D341Med (cell line): ENCODE data around the gene CEACAM1.
"Not testable (repeated sequence)": the region's sequence is repeated elsewhere in the genome, so short reads cannot be mapped to it uniquely, and the experiment has no call there.

ENCODE experiments used
- DNase-seq: peaks from one replicate; pipeline ENCODE4 v3.0.0; 2012; ENCODE audit warnings: low spot score

The CEACAM1 gene

DNA sequence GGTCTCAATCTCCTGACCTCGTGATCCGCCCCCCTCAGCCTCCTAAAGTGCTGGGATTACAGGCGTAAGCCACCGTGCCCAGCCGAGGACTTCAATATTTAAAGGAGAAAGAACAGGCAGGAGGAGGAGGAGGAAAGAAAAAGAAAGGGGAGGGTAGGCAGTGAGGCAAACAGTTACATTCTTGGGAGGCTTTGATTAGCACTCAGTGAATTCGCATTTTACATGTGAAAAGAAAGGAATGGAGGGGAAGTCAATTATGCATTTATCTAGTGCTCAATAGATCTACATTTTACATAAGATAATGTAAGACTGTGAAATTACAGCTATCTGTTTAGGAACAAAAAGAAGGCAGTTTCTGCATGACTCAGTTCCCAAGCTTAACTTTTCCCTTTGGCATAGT, 54.6 kb downstream of the CEACAM1 start:
- no peak for DNase-seq

DNA sequence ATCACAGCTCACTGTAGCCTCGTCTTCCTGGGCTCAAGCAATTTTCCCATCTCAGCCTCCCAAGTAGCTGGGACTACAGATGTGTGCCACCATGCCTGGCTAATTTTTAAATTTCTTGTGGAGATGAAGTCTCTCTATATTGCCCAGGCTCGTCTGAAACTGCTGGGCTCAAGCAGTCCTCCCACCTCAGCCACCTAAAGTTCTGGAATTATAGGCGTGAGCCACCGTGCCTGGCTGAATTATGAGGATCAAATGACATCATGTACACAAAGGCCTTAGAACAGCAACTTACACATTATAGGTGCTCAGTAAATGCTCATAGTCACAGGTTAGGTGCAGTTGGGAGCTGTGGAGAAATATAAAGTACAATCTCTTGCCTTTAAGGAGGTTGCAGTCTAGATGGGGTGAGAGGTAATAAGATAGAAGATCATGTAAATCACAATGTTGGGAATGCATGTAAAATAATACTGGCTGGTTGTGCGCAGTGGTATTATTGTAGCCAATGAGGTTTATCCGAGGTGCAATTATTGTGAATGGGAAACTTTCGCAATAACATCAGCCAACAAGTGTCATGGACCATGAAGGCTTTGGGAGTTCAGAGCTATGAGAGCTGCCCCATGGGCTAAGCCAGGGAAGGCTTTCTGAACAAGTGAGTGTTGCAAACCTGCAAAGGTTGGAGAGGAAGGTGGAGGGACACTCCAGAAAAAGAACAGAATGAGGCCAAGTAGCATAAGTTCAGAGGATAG, 55.7 kb downstream of the CEACAM1 start:
- DNase-seq, result no peak

DNA sequence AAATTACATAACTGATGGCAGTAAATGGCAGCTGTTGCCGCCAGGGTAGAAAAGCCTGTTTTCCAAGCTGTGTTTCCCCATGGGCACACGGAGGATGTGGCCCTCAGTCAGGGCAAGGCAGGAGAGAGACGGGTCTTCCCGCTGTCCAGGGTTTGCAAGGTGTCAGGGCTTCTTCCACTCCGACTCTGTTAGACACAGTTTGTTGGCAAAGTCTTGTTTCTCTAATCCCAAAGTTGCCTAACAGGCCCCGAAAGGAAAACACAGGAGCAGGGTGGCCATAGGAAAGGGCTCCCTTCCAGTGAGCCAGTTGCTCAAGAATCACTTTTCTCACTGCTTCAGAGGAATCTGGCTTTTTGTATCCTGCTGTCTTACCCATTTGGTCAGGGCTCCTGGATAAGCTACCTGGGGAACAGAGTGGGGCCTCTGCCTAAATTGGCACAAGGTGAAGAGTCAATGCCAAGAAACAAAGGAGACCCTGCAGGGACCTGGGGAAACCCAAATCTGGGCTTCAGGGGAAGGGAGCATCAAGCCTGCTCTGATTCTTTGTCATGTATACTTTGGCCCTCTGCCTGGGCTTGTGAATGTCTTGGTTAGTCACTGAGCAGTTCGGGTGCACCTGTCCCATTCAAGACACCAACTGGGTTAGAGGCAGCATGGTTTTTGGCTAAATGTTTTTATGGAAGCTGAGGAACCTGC, 56.6 kb downstream of the CEACAM1 start:
- no peak for DNase-seq

DNA sequence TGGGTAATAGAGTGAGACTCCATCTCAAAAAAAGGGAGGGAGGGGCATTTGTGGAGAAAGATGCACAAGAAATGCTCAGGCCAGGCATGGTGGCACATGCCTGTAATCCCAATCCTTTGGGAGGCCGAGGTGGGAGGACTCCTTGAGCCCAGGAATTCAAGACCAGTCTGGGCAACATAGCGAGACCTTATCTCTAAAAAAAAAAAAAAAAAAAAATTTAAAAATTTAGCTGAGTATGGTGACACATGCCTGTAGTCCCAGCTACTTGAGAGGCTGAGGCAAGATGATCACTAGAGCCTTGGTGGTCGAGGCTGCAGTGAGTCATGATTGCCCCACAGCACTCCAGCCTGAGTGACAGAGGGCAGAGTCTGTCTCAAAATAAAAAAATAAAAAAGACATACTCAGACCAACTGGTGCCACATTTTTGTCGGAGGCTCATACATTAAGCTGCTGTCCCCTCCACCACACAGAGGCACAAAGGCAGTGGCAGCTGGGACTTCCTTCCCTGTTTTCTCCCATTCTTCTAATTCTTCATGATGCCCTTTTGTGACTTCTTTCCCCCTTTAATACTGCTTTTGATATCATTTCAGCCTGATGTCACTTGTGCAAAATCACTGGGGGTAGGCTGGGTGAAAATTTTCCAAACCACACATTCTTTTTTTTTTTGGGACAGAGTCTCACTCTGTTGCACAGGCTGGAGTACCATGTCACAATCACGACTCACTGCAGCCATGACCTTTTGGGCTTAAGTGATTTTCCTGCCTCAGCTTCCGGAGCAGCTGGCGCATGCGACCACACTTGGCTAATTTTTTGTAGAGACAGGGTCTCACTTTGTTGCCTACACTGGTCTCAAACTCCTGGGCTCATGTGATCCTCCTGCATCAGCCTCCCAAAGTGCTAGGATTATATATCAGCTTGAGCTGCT, 58.7 kb downstream of the CEACAM1 start:
- DNase-seq, result no peak

DNA sequence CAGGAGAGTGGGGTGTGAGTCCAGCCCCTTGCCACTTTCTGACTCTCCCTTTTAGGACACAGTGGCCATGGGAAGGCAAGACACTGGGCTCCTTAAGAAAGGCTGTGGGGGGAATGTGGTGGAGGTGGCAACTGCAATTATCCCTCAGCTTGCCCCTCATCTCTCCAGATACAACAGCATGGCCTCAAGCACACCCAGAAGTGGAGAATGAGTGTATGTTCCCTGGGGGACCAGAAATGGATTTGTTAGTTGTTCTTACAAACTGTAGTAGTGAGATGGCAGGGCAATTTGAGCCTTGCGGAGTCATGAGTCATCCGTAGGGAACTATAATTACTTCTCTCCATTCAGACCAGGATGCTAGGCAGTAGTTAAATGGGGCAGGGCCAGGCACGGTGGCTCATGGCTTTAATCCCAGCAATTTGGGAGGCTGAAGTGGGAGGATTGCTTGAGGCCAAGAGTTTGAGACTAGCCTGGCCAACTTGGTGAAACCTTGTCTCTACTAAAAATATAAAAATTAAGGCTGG, 59.9 kb downstream of the CEACAM1 start:
- DNase-seq, result no peak

DNA sequence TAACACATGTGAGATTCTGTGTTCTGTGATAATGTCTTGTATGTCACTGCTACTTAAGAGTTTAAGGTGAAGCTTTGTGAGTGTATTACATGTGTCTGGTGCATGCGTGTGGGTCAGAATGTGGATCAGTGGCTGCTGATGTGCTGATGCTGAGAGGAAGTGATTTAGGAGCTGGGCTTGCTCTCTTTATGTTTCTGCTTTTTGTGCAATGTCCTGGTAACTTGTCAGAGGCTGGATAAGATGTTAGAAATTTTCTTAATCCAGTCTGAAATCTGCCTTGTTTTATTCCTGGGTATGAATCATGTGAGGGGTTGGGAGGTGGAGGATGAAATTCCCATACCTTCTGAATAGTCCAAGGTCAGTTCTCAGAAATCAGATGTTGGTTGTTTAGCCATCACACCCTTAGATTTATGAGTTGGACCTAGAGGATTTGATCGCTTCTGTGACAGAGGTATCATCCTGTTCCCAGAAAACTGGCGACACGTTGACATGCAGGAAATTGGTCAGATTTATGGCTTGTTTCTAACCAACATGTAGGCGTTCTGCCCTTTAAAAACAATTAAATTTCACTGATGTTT, 61.0 kb downstream of the CEACAM1 start:
- no peak for DNase-seq

DNA sequence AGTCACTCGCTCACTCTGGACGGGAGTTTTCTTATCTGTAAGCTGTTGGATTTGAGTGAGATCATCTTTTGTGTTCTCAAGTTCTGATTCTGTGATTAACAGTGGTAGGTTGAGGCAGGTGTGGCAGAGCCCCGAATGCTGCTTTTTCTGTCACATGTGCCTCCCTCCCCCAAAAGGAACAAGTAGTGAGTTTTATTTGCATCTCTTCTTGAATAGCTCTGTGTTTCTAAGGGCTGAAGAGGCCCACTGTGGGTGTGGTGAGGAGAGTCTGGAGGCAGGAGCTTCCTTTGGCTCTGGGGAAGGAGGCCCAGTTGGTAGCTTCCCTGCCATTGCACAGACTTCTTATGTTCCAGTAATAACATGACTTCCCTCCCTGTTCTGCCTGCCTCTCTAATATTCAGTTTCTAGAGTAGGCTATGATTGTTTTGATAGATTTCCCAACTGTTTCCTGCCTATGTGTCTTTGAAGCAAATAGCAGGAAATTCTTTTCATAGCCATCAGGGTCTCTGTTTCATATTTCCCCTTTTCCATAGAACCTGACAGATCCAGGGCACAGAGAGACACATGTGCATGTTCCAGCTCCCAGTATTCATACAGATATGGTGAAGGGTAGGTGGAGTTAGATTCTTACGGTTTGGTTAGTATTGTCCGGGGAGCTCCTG, 61.6 kb downstream of the CEACAM1 start:
- no peak for DNase-seq

DNA sequence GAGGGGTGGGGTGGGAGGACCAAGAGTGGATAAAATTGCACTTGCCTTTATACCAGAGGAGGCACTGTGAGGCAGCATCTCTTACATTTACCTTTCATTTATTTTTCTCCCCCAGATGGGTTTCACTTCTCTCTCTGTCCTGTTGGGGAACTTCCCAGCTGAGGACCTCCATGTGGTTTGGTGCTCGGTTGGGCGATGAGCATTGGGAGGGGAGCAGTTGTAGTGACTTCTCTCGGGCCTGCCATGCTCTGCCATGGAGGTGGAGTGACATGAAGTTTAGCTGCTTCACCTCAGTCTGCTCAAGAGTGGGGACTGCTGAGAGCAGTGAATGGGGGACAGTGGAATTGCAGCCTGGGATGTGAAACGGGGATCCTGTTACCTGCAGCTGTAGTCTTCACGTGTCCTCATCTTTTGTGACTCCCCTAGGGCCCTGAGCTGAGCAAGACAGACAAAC, 62.4 kb downstream of the CEACAM1 start:
- no peak for DNase-seq

DNA sequence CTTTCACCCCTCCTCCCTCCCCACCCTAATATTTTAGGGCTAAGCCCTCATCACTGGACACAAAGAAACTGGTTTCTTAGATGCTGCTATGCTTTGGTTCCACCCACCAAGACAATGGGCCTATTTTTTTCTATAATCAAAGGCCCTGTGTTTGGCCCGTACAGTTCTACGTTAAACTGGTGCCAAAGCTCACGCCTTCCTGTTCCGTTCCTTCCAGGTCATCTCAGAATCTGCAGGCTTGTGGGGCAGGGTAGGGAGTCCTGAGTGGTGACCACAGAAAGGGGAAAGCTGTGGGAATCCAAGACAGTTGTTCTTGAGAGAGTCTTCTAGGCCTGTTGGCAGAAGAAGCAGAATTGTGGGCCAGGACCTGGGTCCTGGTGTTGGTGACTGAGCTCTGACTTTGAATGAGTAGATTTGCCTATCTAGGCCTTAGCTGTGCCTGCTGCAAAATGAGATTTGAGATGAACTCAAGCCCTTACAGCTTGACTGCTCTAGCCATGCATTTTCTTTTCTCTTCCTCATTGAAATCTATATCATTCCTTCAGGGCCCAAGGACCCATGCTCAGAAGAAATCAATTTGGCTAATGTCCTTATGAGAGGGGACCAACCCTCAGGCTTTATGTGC, 66.5 kb downstream of the CEACAM1 start:
- DNase-seq, result no peak

DNA sequence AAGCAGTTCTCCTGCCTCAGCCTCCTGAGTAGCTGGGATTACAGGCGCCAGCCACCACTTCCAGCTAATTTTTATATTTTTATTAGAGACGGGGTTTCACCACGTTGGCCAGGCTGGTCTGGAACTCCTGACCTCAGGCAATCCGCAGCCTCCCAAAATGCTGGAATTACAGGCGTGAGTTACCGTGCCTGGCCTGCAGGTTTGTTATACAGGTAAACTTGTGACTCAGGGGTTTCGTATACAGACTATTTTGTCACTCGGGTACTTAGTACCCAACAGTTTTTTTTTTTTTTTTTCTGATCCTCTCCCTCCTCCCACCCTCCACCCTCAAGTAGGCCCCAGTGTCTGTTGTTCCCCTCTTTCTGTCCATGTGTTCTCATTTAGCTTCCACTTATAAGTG, 67.0 kb downstream of the CEACAM1 start:
- DNase-seq, result not testable (repeated sequence)

DNA sequence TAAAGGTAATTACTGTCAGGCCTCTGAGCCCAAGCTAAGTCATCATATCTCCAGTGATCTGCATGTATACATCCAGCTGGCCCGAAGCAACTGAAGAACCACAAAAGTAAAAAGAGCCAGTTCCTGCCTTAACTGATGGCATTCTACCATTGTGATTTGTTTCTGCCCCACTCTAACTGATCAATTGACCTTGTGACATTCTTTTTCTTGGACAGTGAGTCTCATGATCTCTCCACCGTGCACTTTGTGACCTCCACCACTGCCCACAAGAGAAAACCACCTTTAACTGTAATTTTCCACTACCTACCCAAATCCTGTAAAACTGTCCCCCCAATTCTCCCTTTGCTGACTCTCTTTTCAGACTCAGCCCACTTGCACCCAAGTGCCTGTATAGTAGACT, 68.4 kb downstream of the CEACAM1 start:
- no peak for DNase-seq
